Fibroblast of peridontal ligament (primary cell): ENCODE data around the gene ACSS3.

Experiments
- DNase-seq: peaks from one replicate; pipeline ENCODE4 v3.0.0-alpha.2; 2010; ENCODE audit errors: extremely low read depth

Gene ACSS3

DNA sequence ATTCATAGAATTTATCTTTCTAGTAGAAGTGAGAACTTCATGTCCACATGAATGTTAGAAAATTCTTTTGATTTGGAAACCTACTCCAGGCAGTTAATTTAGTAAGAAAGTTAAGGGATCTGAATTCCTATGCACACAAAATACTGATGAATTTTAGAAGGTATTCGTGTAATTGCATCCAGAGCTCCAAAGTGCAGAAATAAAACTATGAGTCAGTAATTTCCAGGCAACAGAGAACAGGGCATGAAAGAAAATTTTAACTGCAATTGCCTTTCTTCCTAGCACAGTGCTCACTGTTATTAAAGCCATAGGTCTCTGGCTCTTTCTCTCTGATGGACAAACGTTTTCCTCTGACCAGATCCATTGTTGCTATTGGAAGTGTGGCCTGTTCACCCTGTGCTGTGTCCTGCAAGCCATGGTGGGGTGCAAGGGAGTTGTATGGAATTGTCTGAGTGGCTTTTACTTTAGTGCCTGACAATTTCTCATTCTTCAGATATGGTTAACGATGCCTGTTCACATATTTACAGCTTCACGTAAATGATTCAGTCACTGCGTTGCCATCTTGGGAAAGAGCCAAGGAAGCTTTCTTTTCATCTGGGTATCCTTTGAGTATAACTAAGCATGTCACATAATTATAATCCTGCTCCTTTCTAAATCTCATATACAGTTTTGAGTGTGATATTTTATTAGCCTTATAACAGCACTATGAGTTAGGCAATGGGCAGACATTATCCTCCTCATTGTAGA lies 145.1 kb downstream of the ACSS3 start:
- DNase-seq: peak; percentile 68

DNA sequence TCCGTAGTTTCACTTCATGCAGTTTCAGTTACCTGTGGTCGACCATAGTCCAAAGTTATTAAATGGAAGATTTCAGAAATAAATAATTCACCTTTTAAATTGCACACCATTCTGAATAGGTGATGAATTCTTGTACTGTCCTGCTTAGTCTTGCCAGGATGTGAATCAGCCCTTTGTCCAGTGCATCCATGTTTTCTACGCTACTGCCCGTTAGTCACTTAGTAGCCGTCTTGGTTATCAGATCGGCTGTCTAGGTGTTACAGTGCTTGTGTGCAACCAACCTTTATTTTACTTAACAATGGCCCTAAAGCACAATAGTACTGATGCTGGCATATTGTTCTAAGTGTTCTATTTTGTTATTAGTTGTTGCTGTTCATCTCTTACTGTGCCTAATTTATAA lies 146.7 kb downstream of the ACSS3 start:
- no peak for DNase-seq

- DNase-seq: no peak
Observed at GRCh38 chr12:81229759-81230158, 151.9 kb downstream of the ACSS3 start.

GRCh38 chr12:81231574-81232368 lies 153.9 kb downstream of the ACSS3 start:
- DNase-seq: no peak

- DNase-seq: peak; percentile 6
Observed at GRCh38 chr12:81245458-81245857, 167.6 kb downstream of the ACSS3 start.

DNA sequence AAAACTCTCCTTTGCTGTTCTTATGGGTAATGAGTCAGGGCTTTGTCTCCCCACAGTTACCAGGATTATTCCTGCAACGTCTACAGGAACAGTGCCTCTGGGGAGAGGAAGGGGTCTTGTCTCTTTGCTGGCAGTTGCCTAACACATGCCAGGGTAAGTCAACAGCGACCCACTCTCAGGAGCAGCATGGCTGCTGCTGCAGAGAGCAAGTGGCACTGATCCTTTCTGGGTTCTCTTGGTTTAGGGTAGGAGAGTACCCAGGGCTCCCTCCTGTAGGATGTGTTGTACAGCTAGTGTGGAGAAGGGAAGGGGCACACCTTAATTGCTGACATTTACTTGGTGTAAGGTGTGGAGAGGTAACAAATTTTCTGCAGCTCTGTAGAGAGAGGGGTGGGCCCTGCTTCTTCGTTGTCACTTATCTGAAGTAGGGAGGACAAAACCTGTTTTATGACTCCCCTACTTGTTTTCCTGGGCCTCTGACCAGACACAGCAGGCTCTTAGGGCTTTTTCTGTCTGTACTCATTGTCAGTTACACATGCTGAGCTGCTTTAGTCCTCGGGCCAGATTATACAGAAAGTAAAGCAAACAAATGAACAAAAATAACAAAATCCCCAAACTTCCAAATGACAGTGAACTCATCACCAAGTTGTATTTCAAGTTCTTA lies 168.2 kb downstream of the ACSS3 start:
- peak; percentile 3 for DNase-seq

DNA sequence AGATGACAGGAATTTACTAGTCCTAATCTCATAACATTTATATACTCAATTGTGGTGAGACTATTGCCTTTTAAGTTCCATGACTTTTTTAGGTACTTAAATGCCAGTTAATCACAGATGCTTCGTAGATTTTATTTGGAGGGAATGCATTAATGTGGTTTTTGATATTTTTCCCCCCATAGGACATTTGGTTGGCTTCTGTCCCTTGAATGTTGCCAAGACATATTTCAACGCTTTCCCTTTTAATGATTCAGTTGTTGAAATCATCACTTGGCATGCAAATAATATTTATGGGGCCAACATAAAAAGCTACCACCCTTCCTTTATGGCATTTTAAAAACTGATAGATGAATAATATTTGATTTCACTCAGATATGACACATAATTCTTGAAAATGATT lies 172.1 kb downstream of the ACSS3 start:
- no peak for DNase-seq

DNA sequence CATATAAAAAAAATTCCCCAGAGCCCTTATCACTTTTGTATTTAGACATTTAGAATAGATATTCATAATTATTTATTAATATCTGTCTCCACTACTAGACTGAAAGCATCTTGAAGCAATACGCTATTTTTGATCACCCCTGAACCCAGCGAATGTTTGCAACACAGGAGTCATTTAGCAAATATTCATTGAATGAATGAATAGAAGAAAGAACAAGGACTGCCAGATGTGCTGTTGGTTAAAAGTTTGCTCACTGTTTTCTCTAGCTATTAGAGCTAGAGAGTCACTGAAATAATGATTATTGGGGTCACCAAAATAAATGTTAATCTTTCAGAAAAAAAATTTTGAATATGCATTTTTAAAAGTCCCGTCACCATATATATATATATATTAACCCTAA lies 174.3 kb downstream of the ACSS3 start:
- DNase-seq: no peak

DNA sequence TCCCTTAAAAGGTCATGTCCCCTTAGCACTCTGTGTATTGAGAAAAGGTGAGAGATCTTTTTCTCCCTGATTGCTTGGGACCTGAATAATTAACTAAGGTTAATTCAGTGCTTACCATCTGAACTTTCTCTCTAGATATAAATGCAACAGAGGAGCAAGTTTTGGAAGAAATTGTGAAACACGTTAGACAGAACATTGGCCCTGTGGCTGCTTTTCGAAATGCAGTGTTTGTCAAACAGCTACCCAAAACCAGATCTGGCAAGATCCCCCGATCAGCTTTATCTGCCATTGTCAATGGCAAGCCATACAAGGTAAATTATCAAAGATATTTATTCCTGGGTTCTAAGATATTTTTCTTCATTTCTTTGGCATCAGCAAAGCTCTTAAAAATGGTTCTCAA lies 175.5 kb downstream of the ACSS3 start:
- no peak for DNase-seq

GRCh38 chr12:81255456-81255855 lies 177.6 kb downstream of the ACSS3 start:
- no peak for DNase-seq

- DNase-seq: no peak
Observed at GRCh38 chr12:81255947-81256346, 178.1 kb downstream of the ACSS3 start.

DNA sequence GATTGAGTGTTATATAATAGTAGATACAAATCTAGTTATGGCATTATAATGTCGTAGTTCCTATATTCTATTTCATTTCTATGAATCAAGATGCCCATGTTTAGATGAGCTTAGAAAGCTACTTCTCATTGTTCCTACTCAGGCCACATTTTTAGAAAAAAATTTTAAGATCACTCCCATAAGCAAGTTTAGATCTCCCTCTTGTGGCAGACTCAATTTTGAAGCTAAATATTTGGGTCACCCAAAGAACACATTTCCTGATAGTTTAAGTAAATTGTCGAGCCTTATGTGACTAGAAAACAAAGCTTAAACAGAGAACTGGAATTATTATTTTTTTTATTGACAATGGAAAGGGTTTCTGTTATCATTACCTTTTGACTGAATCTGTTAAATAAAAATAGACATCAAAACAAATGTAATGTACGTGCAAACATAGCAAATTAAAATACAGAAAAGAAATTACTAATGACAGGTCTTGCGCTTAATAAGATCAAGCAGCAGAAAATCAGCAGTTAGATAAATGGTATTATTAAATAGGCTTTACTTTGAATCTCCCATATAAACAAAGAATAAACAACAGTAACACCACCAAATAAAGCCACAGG lies 180.2 kb downstream of the ACSS3 start:
- DNase-seq: peak; percentile 80

DNA sequence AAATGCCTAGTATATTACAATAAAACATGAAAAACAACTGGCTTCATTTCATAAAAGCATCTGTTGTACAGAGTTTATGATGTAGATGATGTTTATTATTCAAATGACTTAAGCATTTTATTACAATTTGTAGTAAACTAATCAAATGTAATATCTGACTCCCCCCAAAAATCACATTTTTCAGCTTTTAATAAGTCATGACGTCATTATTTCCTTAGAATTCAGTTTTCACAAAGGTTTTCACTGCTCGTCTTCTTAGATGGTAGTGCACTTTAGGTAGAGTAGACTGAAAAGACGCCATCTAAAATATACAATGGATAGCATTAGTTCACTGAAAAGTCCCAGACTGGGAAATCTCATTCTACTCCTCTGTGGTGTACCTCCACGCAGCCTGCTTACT lies 181.5 kb downstream of the ACSS3 start:
- DNase-seq: no peak

- DNase-seq: peak; percentile 13
Observed at GRCh38 chr12:81261508-81262207, 183.8 kb downstream of the ACSS3 start.

DNA sequence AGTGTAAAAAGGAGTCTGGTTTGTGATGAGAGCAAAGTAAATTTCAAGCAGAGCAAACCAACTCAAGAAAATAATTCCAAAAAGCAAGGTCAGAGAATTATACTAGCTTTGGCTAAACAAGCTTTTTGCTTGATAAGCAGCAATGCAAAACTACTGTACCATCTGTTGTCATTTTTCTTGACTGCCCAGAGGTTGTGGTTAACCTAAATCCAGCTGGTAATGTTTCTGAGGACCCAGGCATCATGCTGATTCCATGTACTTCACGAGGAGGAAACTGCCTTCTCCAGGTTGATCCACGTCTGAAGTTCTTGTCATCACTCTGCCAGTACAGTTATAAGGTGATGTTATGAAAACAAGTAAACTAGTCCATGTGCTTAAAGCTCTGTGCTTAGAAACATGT lies 185.2 kb downstream of the ACSS3 start:
- peak; percentile 37 for DNase-seq

DNA sequence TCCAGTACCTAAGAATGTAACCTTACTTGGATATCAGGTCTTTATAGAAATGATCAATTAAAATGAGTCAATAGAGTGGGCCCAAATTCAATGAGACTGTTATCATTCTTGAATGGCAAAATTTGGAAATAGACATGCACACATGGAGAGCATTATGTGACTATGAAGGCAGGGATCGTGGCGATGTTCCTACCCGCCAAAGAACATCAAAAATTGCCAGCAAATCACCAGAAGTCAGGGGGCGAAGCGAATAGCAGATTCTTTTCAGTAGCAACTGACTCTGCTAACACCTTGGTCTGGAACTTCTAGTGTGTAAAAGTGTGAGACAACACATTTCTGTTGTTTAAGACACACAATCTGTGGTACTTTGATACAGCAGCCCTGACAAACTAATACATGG lies 192.5 kb downstream of the ACSS3 start:
- no peak for DNase-seq

- DNase-seq: no peak
Observed at GRCh38 chr12:81274637-81275529, 197.0 kb downstream of the ACSS3 start.

DNA sequence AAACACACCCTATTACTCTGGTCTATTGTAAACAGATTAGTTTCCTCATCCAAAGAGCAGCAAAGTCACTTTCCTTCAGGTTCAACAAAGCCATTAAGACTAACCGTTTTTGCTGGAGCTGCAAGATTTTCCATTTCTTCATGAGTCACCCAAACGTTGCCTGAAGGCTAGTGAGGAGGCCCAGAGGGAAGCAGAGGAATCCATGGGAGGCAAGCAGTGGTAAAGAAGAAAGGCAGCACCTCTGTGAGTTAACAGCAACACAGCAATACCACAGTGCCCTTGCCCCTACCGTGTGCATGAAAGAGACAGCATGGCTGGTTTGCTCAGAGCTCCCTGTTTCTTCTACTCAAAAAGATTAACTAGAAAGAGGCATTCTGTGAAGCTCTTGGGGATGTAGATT lies 206.3 kb downstream of the ACSS3 start:
- DNase-seq: peak; percentile 20

GRCh38 chr12:81288651-81289050 lies 210.8 kb downstream of the ACSS3 start:
- no peak for DNase-seq

DNA sequence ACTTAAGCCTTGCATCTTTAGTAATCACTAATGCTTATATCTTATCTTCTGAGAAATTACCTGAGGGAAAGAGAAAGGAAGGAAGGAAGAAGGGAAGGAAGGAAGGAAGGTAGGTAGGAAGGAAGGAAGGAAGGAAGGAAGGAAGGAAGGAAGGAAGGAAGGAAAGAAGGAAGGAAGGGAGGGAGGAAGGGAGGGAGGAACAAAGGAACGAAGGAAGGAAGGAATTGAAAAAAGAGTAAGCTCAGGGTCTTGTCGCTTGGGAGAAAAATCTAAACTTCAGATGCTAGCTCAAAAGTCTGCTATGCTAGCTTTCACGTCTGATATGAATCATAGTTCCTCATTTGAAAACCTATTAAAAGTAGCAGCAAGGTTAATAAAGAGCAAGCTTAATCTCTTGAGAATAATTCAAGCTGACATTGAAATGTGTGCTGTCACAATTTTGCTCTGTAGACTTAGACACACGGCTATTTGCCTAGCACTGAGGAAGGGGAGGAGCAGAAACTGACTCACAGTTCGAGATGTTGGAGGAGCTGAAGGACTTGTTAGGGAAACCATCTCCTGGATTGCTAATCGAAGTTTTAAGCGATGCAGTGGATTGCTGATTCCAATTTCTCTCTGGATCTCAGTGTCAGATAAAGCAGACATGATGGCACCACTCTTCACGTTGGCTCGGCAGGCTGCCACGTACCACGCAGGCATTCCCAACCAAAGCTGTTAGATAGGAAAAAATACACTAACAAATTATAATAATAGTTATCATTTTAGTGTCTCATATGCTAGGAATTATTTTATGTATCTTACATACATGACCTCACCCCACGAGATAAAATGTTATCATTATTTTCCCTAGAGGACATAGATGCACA lies 216.7 kb downstream of the ACSS3 start:
- DNase-seq: no peak
